ENCODE results near the gene CYTH4. TPM values are rescaled to one million over a fixed set of nuclear protein-coding genes. Genes with fewer than 3 reads are reported as not detected.

Gene CYTH4
- total RNA-seq, 5 donors from 2014 or later (not counting 1 experiment from before 2014, with no cell fraction given), result 146 to 181 (median 151) TPM

- Mint-ChIP-seq H3K9me3 (no peaks in the 10 kb centered on the region), H3K4me1 (peaks cover 89 to 92% (median 89%) of the 10 kb centered on the region in 3 donors), H3K27me3 (no peaks in the 10 kb centered on the region), H3K36me3 (peaks cover 60% of the 10 kb centered on the region), H3K27ac (peak overlapping the region in 1 of 2 donors; percentile 73), H3K4me3 (no peak overlapping the region)
- DNase-seq (no peak), ATAC-seq (replicated peaks in 1 of 4) (no peak)
- POLR2A ChIA-PET, result no interaction called here
- H3K36me3 ChIP-seq (ENCODE audit: control insufficient read depth in 2 of 2, extremely low read depth in 1 of 2, insufficient read depth in 1 of 2, low read length in 1 of 2), result peaks cover 35 to 87% of the 10 kb centered on the region in 2 donors
- H3K4me1 ChIP-seq (ENCODE audit: control insufficient read depth in 1 of 2, extremely low read depth in 1 of 2, insufficient read depth in 2 of 2, low read length in 2 of 2), result peaks cover 7 to 76% of the 10 kb centered on the region in 2 experiments
- no peaks in the 10 kb centered on the region for H3K27me3 ChIP-seq (replicated peaks in 1 of 2; ENCODE audit: control insufficient read depth in 2 of 2, extremely low read depth in 1 of 2, insufficient read depth in 2 of 2, low read length in 1 of 2)
- no peaks in the 10 kb centered on the region for H3K9me3 ChIP-seq
- no peak overlapping the region for H3K4me3 ChIP-seq (ENCODE audit: control insufficient read depth in 1 of 2, extremely low read depth in 1 of 2, low read length in 1 of 2)
- no peak overlapping the region for H3K27ac ChIP-seq (ENCODE audit: low read length)
- 98% methylated on average over 6 of the region's 7 CpGs for WGBS (ENCODE audit: insufficient coverage)
- CTCF ChIA-PET, result no interaction called here
Observed at GRCh38 chr22:37290737-37291136, 8.4 kb downstream of the CYTH4 start.

GRCh38 chr22:37291559-37292298, 9.4 kb downstream of the CYTH4 start:
- POLR2A ChIA-PET, result no interaction called here
- H3K4me3 Mint-ChIP-seq, result no peak overlapping the region
- no peak for ATAC-seq (replicated peaks in 1 of 4)

GRCh38 chr22:37292641-37293040, 10.3 kb downstream of the CYTH4 start:
- Mint-ChIP-seq H3K36me3 (peaks cover 52% of the 10 kb centered on the region), H3K27ac (peak overlapping the region; percentile 72 to 74), H3K4me1 (peaks cover 77 to 80% (median 78%) of the 10 kb centered on the region in 3 donors), H3K27me3 (no peaks in the 10 kb centered on the region), H3K4me3 (peak overlapping the region in 1 of 3 donors; percentile 24), H3K9me3 (no peaks in the 10 kb centered on the region)
- Histone ChIP-seq H3K9me3 (no peaks in the 10 kb centered on the region), H3K27me3 (replicated peaks in 1 of 2; ENCODE audit: control insufficient read depth in 2 of 2, extremely low read depth in 1 of 2, insufficient read depth in 2 of 2, low read length in 1 of 2) (no peaks in the 10 kb centered on the region), H3K36me3 (ENCODE audit: control insufficient read depth in 2 of 2, extremely low read depth in 1 of 2, insufficient read depth in 1 of 2, low read length in 1 of 2) (peaks cover 32 to 87% of the 10 kb centered on the region in 2 donors), H3K4me3 (ENCODE audit: control insufficient read depth in 1 of 2, extremely low read depth in 1 of 2, low read length in 1 of 2) (no peak overlapping the region), H3K4me1 (ENCODE audit: control insufficient read depth in 1 of 2, extremely low read depth in 1 of 2, insufficient read depth in 2 of 2, low read length in 2 of 2) (peaks cover 9 to 72% of the 10 kb centered on the region in 2 experiments), H3K27ac (ENCODE audit: low read length) (no peak overlapping the region)
- DNase-seq, result no peak
- whole genome bisulfite sequencing (ENCODE audit: insufficient coverage), result 96% methylated on average over 12 of the region's 13 CpGs
- no peak for ATAC-seq (replicated peaks in 1 of 4)
- ChIA-PET CTCF (no interaction called here), POLR2A (interaction anchor here in 1 of 2 donors (1.0 kb wide), 1 partner anchor 9 kb away, joined by 13 read pairs; no protein-coding TSS in a partner anchor)

More at GRCh38 chr22:37291559-37292298, 9.4 kb downstream of the CYTH4 start:
- H3K4me1 Mint-ChIP-seq, result peaks cover 81 to 84% (median 81%) of the 10 kb centered on the region in 3 donors
- peaks cover 55% of the 10 kb centered on the region for H3K36me3 Mint-ChIP-seq
- peaks cover 32 to 87% of the 10 kb centered on the region in 2 donors for H3K36me3 ChIP-seq (ENCODE audit: control insufficient read depth in 2 of 2, extremely low read depth in 1 of 2, insufficient read depth in 1 of 2, low read length in 1 of 2)
- CTCF ChIA-PET, result no interaction called here
- no peaks in the 10 kb centered on the region for H3K27me3 Mint-ChIP-seq
- H3K27ac ChIP-seq (ENCODE audit: low read length), result no peak overlapping the region
- no peaks in the 10 kb centered on the region for H3K9me3 ChIP-seq
- DNase-seq, result no peak
- peak overlapping the region; percentile 72 to 74 for H3K27ac Mint-ChIP-seq
- H3K4me3 ChIP-seq (ENCODE audit: control insufficient read depth in 1 of 2, extremely low read depth in 1 of 2, low read length in 1 of 2), result no peak overlapping the region
- WGBS (ENCODE audit: insufficient coverage), result 96% methylated on average over 4 of the region's 5 CpGs
- H3K4me1 ChIP-seq (ENCODE audit: control insufficient read depth in 1 of 2, extremely low read depth in 1 of 2, insufficient read depth in 2 of 2, low read length in 2 of 2), result peaks cover 9 to 76% of the 10 kb centered on the region in 2 experiments
- no peaks in the 10 kb centered on the region for H3K9me3 Mint-ChIP-seq
- H3K27me3 ChIP-seq (replicated peaks in 1 of 2; ENCODE audit: control insufficient read depth in 2 of 2, extremely low read depth in 1 of 2, insufficient read depth in 2 of 2, low read length in 1 of 2), result no peaks in the 10 kb centered on the region

GRCh38 chr22:37293172-37293571, 10.9 kb downstream of the CYTH4 start:
- 90% methylated on average over 2 of the region's 3 CpGs for WGBS (ENCODE audit: insufficient coverage)
- CTCF ChIA-PET, result no interaction called here

GRCh38 chr22:37294747-37295146, 12.4 kb downstream of the CYTH4 start:
- Mint-ChIP-seq H3K4me3 (peak overlapping the region in 1 of 3 donors; percentile 36), H3K27ac (peak overlapping the region; percentile 74 to 99), H3K27me3 (no peaks in the 10 kb centered on the region), H3K9me3 (no peaks in the 10 kb centered on the region), H3K36me3 (peaks cover 50% of the 10 kb centered on the region), H3K4me1 (peaks cover 77 to 82% (median 78%) of the 10 kb centered on the region in 3 donors)
- no peak for ATAC-seq (replicated peaks in 1 of 4)
- 86% methylated on average over 7 of the region's 9 CpGs for WGBS (ENCODE audit: insufficient coverage)
- Histone ChIP-seq H3K9me3 (no peaks in the 10 kb centered on the region), H3K4me1 (ENCODE audit: control insufficient read depth in 1 of 2, extremely low read depth in 1 of 2, insufficient read depth in 2 of 2, low read length in 2 of 2) (peaks cover 16 to 75% of the 10 kb centered on the region in 2 experiments), H3K27me3 (replicated peaks in 1 of 2; ENCODE audit: control insufficient read depth in 2 of 2, extremely low read depth in 1 of 2, insufficient read depth in 2 of 2, low read length in 1 of 2) (no peaks in the 10 kb centered on the region), H3K27ac (ENCODE audit: low read length) (no peak overlapping the region), H3K4me3 (ENCODE audit: control insufficient read depth in 1 of 2, extremely low read depth in 1 of 2, low read length in 1 of 2) (no peak overlapping the region), H3K36me3 (ENCODE audit: control insufficient read depth in 2 of 2, extremely low read depth in 1 of 2, insufficient read depth in 1 of 2, low read length in 1 of 2) (peaks cover 19 to 93% of the 10 kb centered on the region in 2 donors)
- ChIA-PET POLR2A (no interaction called here), CTCF (interaction anchor here in 1 of 2 donors (0.6 kb wide), 1 partner anchor 313 kb away, joined by 4 read pairs; no protein-coding TSS in a partner anchor)
- DNase-seq, result no peak

More at GRCh38 chr22:37293172-37293571, 10.9 kb downstream of the CYTH4 start:
- Histone ChIP-seq H3K27ac (ENCODE audit: low read length) (no peak overlapping the region), H3K9me3 (no peaks in the 10 kb centered on the region), H3K4me3 (ENCODE audit: control insufficient read depth in 1 of 2, extremely low read depth in 1 of 2, low read length in 1 of 2) (no peak overlapping the region), H3K36me3 (ENCODE audit: control insufficient read depth in 2 of 2, extremely low read depth in 1 of 2, insufficient read depth in 1 of 2, low read length in 1 of 2) (peaks cover 31 to 88% of the 10 kb centered on the region in 2 donors), H3K27me3 (replicated peaks in 1 of 2; ENCODE audit: control insufficient read depth in 2 of 2, extremely low read depth in 1 of 2, insufficient read depth in 2 of 2, low read length in 1 of 2) (no peaks in the 10 kb centered on the region), H3K4me1 (ENCODE audit: control insufficient read depth in 1 of 2, extremely low read depth in 1 of 2, insufficient read depth in 2 of 2, low read length in 2 of 2) (peaks cover 9 to 74% of the 10 kb centered on the region in 2 experiments)
- peaks cover 77 to 80% (median 78%) of the 10 kb centered on the region in 3 donors for H3K4me1 Mint-ChIP-seq
- ATAC-seq (replicated peaks in 1 of 4) (no peak), DNase-seq (no peak)
- H3K27me3 Mint-ChIP-seq, result no peaks in the 10 kb centered on the region
- POLR2A ChIA-PET, result interaction anchor here in 1 of 2 donors (1.0 kb wide), 1 partner anchor 9 kb away, joined by 13 read pairs; no protein-coding TSS in a partner anchor
- H3K9me3 Mint-ChIP-seq, result no peaks in the 10 kb centered on the region
- peaks cover 55% of the 10 kb centered on the region for H3K36me3 Mint-ChIP-seq
- peak overlapping the region in 1 of 3 donors; percentile 24 for H3K4me3 Mint-ChIP-seq
- H3K27ac Mint-ChIP-seq, result peak overlapping the region; percentile 67 to 77

- WGBS (ENCODE audit: insufficient coverage), result 51% methylated on average over 11 of the region's 18 CpGs
- peak overlapping the region; percentile 74 to 99 for H3K27ac Mint-ChIP-seq
- CTCF ChIA-PET, result interaction anchor here in 1 of 2 donors (0.6 kb wide), 1 partner anchor 312 kb away, joined by 4 read pairs; no protein-coding TSS in a partner anchor
- no peaks in the 10 kb centered on the region for H3K27me3 Mint-ChIP-seq
- POLR2A ChIA-PET, result no interaction called here
- ATAC-seq (replicated peaks in 1 of 4) (peak in 3 of 4 experiments; percentile 37 to 62 (median 47)), DNase-seq (no peak)
- no peaks in the 10 kb centered on the region for H3K9me3 Mint-ChIP-seq
- Histone ChIP-seq H3K36me3 (ENCODE audit: control insufficient read depth in 2 of 2, extremely low read depth in 1 of 2, insufficient read depth in 1 of 2, low read length in 1 of 2) (peaks cover 18 to 93% of the 10 kb centered on the region in 2 donors), H3K27ac (ENCODE audit: low read length) (peak overlapping the region; percentile 6), H3K27me3 (replicated peaks in 1 of 2; ENCODE audit: control insufficient read depth in 2 of 2, extremely low read depth in 1 of 2, insufficient read depth in 2 of 2, low read length in 1 of 2) (no peaks in the 10 kb centered on the region), H3K4me3 (ENCODE audit: control insufficient read depth in 1 of 2, extremely low read depth in 1 of 2, low read length in 1 of 2) (no peak overlapping the region), H3K4me1 (ENCODE audit: control insufficient read depth in 1 of 2, extremely low read depth in 1 of 2, insufficient read depth in 2 of 2, low read length in 2 of 2) (peaks cover 22 to 78% of the 10 kb centered on the region in 2 experiments), H3K9me3 (no peaks in the 10 kb centered on the region)
- peak overlapping the region in 1 of 3 donors; percentile 29 for H3K4me3 Mint-ChIP-seq
- H3K36me3 Mint-ChIP-seq, result peaks cover 50% of the 10 kb centered on the region
- peaks cover 77 to 82% (median 78%) of the 10 kb centered on the region in 3 donors for H3K4me1 Mint-ChIP-seq
Observed at GRCh38 chr22:37295213-37295886, 13.0 kb downstream of the CYTH4 start.

Measured in T-cell (primary cell).